ENCODE results near the gene UBE2G1.
"Not testable (repeated sequence)": the region's sequence is repeated elsewhere in the genome, so short reads cannot be mapped to it uniquely, and the experiment has no call there.

Gene UBE2G1

DNA sequence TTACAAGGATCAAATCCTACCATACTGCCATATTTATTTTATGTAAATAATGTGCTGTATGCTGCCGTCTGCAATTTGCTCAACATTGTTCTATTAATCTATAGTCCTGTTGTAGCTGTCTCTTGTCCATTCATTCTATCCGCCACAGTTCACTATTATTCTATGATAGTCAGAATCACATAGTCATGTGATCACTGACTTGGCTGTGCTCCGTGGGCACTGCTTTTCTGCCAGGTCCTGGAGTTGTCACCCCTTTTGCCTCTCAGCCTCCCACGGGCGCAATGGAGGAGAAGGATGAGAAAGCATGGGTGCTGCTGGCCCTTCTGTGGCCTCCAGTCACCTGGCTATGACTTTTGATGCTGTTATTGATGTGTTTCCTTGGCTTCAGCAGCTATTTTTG lies 65.4 kb downstream of the UBE2G1 start:
- no peak for DNase-seq (ENCODE audit: low read depth)

DNA sequence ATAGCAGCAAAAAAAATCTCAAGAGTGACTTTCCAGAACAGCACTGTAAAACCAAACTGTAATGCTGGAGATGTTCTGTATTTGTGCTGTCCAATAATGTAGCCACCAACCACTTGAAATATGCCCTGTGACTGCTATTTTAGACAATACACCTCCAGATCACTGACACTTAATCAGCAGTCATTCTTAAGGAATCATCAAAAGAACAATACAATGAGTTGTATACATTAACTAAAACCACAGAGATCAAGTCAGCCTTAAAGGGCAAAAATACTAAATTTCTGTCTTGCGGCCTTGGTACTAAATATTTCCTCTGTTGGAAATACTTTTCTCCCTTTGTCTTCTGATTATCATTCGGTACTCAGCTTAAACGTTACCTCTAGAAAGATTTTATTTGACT lies 69.1 kb downstream of the UBE2G1 start:
- no peak for DNase-seq (ENCODE audit: low read depth)

DNA sequence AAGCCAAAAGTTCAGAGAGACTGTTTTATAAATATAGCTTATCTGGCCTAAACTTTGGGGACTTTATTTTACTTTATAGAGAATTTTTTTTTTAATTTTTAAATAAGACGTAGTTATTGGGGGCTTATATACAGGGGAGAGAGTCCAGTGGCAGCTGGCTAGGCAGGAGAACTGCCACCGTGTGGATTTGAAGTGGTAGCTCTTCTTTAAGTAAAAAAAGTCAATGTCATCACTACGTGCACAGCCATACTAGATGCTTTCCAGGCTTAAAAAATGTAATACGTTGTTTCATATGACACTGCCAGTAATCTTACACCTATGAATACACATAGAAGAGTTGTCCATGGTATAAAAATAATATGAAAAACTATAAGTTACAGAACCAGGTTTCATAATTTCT lies 70.8 kb downstream of the UBE2G1 start:
- DNase-seq (ENCODE audit: low read depth) = no peak

GRCh38 chr17:4293572-4293971 lies 72.9 kb downstream of the UBE2G1 start:
- DNase-seq (ENCODE audit: low read depth) = no peak

DNA sequence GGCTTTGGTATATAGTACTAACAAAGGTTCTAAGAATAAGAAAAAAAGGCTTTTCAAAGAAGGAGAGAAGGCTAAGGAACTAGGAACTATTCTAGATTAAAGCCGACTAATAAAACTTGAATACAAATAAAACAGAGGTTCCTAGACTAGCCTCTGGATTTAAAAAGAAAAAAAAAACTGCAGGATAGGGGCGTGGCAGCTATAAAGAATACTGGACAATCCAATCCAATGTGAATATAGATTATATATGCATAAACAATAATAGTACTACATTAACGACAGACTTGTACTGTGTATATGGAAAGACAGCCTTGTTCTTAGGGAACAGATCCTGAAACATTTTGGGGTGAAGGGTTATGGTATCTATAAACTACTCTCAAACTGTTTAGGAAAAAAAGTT lies 78.8 kb downstream of the UBE2G1 start:
- DNase-seq (ENCODE audit: low read depth) = no peak

DNA sequence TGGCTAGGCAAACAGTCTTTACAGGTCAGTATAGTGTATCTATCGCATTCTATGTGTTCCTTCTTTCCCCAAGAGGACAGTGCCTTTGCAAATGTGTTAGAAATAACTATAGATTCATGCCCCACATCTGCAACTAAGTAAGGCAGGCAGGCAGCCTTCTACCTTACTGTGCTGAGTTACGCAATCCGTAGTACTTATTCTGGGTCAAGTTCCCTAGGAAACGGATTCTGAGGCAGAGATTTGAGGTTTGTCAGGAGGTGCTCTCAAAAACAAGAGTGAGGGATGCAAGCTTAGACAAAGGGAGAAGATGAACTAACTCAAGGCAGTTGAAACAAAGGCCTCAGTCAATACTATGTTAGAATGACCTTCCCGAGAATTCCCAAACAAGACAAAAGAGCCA lies 90.0 kb downstream of the UBE2G1 start:
- no peak for DNase-seq (ENCODE audit: low read depth)

DNA sequence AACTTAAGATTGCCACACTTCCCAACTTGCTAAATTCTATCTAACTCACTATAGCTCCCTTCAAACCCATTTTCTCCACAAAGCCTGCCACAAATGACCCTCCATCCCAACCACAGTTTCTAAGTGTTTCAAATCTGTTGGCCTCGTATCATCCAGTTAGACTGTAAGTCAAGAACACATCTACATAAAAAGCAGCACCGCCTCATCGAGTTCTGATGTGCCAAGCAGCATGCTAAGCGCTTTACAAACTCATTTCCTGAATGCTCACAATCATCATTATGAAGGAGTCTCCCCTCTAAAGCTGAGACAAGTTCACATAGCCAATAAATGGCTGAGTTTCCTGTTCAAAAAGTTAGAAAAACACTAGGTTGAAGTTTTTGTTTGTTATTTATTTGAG lies 93.5 kb downstream of the UBE2G1 start:
- DNase-seq (ENCODE audit: low read depth) = no peak

DNA sequence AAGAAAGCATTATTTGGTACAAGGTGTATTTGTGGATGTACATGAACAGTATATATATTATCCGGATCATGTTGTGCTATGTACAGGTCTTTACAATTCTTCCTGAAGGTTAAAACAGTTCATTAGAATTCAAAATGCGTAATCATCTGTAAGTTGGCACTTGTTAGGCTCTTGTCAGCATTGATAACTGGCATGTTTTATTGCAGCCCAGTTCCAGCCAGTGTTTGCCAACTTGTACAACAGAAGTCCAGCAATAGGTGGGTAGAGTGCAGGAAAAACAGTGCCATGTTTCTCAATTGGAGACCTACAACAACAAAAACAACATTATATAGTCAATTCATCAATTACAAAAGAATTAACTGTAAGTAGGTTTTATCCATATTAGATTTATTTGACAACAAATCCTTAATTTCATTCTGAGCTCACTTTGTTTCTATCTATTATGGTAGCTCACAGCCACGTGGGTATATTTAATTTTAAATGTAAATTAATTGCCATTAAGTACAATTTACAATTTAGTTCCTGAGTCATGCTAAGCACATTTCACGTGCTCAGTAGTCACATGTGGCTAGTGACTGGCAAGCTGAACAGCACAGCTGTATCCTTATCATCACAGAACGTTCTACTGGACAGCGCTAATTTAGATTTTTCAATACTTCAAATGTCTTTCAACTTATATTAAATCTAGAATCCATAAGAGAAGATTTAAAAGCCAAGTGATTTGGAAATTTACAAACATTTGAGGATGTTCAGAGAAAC lies 94.1 kb downstream of the UBE2G1 start:
- no peak for DNase-seq (ENCODE audit: low read depth)

GRCh38 chr17:4270736-4271135 lies 95.7 kb downstream of the UBE2G1 start:
- no peak for DNase-seq (ENCODE audit: low read depth)

- DNase-seq (ENCODE audit: low read depth) = no peak
These were observed 96.6 kb downstream of the UBE2G1 start for GRCh38 chr17:4269915-4270314.

- DNase-seq (ENCODE audit: low read depth) = no peak
These were observed 99.1 kb downstream of the UBE2G1 start for GRCh38 chr17:4267402-4267801.

GRCh38 chr17:4266550-4266949 lies 99.9 kb downstream of the UBE2G1 start:
- no peak for DNase-seq (ENCODE audit: low read depth)

DNA sequence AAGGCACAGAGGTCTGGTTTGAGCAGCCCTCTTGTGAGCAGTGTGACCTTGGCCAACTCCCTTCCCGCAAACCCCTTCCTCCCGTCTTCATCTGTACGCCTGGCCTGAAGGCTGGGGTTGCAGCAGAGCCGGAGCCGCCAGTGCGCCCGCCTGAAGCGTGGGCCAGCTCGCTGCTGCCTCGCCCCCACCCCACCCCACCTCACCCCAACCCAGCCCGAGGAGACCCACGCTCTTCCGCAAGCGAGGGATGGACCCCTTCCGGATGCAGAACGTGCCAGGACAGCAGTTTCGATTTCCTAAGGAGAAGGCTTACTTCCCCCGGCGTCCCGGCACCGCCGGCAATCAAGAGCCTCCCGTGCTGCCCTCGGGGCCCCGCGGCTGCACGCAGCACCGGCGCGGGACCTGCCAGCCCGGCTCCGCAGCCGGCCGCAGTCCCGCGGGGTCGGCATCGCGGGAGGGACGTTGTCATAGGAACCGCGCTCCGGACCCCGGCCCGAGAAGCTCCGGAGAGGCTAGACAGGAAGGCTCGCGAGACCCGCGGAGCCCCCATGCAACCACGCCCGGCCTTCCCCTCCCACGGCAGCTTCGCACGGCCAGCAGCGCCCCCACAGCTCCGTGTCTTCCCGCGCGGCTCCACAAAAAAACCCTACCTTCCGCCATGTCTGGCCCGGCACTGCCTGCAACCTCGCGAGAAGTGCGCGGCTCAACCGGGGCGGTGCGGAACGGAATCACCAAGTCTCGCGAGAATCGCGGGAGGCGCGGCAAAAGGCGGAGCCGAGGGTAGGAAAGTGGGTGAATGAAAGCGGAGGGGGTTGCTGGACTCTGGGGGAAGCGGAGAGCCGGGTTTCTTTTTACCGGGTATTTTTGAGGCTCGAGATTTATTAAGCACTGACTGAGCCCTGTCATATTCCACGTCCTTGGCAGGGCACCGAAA lies 102.9 kb downstream of the UBE2G1 start, which contains the start of gene ANKFY1:
TSS of gene ANKFY1 (minus strand) at position 698 of the 934 bp plus-strand sequence. CDS start at position 660, 38 bp downstream.
- DNase-seq (ENCODE audit: low read depth) = peak; percentile 95

DNA sequence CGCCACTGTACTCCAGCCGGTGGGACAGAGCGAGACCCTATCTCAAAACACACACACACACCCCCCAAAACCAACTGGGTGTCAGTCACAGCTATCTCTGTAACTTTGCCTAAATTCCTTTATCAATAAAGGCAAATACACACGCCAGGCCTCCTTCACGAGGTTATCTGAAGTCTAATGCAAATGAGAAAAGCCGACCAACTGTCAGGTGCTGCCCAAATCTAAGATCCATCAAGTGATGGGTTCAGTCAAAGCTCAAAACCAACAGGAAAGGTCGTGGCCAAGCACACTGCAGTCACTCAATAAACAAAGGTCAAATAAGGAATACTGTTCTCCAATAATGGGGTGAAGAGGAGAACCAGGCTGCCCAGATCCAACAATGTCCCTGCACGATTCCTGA lies 103.8 kb downstream of the UBE2G1 start:
- DNase-seq (ENCODE audit: low read depth) = no peak

GRCh38 chr17:4261452-4261851 lies 105.0 kb downstream of the UBE2G1 start:
- no peak for DNase-seq (ENCODE audit: low read depth)

DNA sequence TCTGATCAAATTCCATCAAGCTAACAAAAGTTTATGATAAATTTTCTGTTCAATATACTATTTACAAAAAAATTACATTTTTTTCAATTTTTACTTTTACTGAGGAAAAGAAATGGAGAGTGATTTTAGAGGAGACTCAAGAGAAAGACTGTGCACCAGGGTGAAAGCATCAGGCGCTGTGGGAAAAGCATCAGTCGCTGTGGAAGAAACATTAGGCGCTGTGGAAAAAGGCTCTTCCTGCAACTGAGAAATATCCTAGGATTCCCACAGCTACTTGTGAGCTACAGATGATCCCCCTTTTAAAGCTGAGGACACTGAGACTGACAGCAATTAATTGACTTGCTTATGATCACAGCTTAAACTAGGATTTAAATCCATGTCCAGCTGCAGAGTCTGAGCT lies 107.6 kb downstream of the UBE2G1 start:
- no peak for DNase-seq (ENCODE audit: low read depth)

DNA sequence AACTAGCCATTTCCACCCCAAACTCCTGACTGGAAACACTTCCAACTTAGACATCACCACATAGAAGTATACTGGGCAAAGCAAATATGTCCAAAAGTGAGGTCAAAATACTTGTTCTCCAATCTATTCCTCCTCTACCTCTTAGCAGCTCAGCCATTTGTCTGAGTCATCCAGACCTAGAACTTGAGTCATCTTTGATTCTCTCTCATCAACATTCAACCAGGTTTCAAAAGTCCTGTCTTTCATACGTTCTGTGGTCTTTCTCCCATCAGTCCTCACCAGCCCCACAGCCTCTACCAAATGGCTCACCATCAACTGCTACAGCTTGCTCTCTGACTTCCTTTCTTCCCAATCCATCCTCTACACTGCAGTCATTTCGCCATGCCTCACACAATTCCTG lies 109.5 kb downstream of the UBE2G1 start:
- DNase-seq (ENCODE audit: low read depth) = no peak

GRCh38 chr17:4255271-4255670 lies 111.2 kb downstream of the UBE2G1 start:
- not testable (repeated sequence) for DNase-seq (ENCODE audit: low read depth)

DNA sequence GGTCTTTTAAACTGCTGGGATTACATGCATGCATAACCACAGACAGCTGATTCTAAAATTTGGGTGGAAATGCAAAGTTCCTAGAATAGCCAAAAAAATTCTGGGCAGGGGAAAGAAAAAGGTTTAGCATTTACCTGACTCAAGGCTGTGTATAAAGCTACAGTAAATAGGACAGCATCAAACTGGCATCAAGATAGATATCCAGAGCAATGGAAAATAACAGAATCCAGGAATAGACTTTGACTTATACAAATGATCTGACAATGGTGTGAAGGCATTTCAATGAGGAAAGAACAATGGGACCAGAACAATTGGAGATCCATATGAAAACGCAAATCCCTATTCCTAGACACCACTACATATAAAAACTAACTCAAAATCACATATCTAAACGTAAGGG lies 115.6 kb downstream of the UBE2G1 start:
- DNase-seq (ENCODE audit: low read depth) = no peak

GRCh38 chr17:4249452-4250029 lies 116.9 kb downstream of the UBE2G1 start:
- no peak for DNase-seq (ENCODE audit: low read depth)

GRCh38 chr17:4248504-4249277 lies 117.8 kb downstream of the UBE2G1 start:
- DNase-seq (ENCODE audit: low read depth) = no peak

GRCh38 chr17:4247971-4248388 lies 118.5 kb downstream of the UBE2G1 start:
- DNase-seq (ENCODE audit: low read depth) = no peak

Data from T-helper 22 cell (primary cell).